ENCODE data around the gene TRIM44.

- TF ChIP-seq CTCF (IDR thresholded peaks at IDR 0.05) (no peak), POLR2A (IDR thresholded peaks at IDR 0.05) (no peak)
These were observed 151.6 kb downstream of the TRIM44 start for GRCh38 chr11:35814081-35814695.

Measured in thyroid gland (tissue), 4 donors.